Measurements from ENCODE around the gene HLA-DOA. TPM values are rescaled to one million over a fixed set of nuclear protein-coding genes. Genes with fewer than 3 reads are reported as not detected.
A peak's percentile ranks its signal among the peaks of the same experiment; 100 is the strongest.

The HLA-DOA gene
- total RNA-seq, 1 donor from 2014 or later = 0.69 TPM

DNA sequence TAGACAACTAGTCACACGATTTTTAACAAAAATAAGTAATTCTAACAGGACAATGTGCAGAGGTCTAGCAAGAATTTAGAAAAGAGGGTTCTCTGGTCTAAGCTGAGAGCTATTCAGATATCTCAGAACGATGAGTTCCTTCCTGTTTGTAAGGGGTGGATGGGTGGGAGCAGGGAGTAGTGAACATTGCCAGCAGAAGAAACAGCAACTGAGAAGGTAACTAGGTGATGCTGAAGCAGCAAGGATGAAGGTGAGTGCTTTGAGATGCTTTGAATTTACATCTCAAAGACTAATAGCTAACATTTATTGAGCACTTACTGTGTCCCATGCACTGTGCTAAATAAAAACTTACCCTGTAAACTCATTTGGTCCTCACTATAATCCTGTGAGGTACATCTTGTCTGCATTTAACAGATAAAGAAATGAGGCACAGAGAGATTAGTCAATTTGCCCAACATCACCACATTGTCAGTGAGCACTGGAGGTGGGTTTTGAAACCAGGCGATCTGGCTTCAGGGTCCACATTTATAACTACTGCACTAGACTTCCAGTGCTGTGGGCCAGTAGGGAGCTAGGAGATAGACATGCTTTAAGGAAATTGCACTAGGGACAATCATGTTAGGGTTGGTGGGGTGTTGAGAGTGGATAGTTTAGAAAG lies 25.3 kb downstream of the HLA-DOA start:
- Mint-ChIP-seq H3K36me3 (ENCODE audit: unreplicated experiment) (peaks cover 3% of the 10 kb centered on the region), H3K4me3 (ENCODE audit: unreplicated experiment) (no peak overlapping the region), H3K27me3 (ENCODE audit: unreplicated experiment) (peaks cover 5% of the 10 kb centered on the region), H3K4me1 (ENCODE audit: low read depth, unreplicated experiment) (peaks cover 1% of the 10 kb centered on the region), H3K9me3 (ENCODE audit: unreplicated experiment) (peaks cover 9% of the 10 kb centered on the region), H3K27ac (ENCODE audit: unreplicated experiment) (peak overlapping the region; percentile 2)
- no peak for TF ChIP-seq CTCF (IDR thresholded peaks at IDR 0.05; ENCODE audit: partially characterized antibody, unreplicated experiment)
- no peak for DNase-seq

DNA sequence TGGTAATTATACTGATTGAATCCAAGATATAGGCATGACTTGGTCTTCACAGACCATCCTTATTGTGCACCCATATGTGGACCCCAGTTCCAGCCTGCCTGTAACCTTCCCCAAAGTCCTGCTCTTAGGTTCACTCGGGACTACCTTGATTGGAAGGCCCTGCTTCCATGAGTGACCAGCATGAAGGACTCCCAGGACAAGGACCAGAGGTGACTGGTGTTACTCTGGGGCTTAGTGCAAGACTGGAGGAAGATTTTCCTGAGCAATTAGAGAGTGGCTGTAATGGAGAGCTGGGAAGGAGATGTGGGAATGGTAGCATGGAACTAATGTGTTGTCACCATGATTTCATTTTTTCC lies 25.9 kb downstream of the HLA-DOA start:
- no peak overlapping the region for H3K27ac Mint-ChIP-seq (ENCODE audit: unreplicated experiment)
- peaks cover 1% of the 10 kb centered on the region for H3K4me1 Mint-ChIP-seq (ENCODE audit: low read depth, unreplicated experiment)
- H3K36me3 Mint-ChIP-seq (ENCODE audit: unreplicated experiment) = peaks cover 3% of the 10 kb centered on the region
- H3K4me3 Mint-ChIP-seq (ENCODE audit: unreplicated experiment) = no peak overlapping the region
- no peak for DNase-seq
- TF ChIP-seq CTCF (IDR thresholded peaks at IDR 0.05; ENCODE audit: partially characterized antibody, unreplicated experiment) = no peak
- H3K27me3 Mint-ChIP-seq (ENCODE audit: unreplicated experiment) = peaks cover 9% of the 10 kb centered on the region
- peaks cover 12% of the 10 kb centered on the region for H3K9me3 Mint-ChIP-seq (ENCODE audit: unreplicated experiment)

- peaks cover 12% of the 10 kb centered on the region for H3K9me3 Mint-ChIP-seq (ENCODE audit: unreplicated experiment)
- no peak overlapping the region for H3K4me3 Mint-ChIP-seq (ENCODE audit: unreplicated experiment)
- H3K4me1 Mint-ChIP-seq (ENCODE audit: low read depth, unreplicated experiment) = peaks cover 1% of the 10 kb centered on the region
- DNase-seq = no peak
- peaks cover 3% of the 10 kb centered on the region for H3K36me3 Mint-ChIP-seq (ENCODE audit: unreplicated experiment)
- H3K27me3 Mint-ChIP-seq (ENCODE audit: unreplicated experiment) = peaks cover 9% of the 10 kb centered on the region
- no peak for TF ChIP-seq CTCF (IDR thresholded peaks at IDR 0.05; ENCODE audit: partially characterized antibody, unreplicated experiment)
- no peak overlapping the region for H3K27ac Mint-ChIP-seq (ENCODE audit: unreplicated experiment)
Measured at GRCh38 chr6:32982702-32983492, 26.5 kb downstream of the HLA-DOA start.

GRCh38 chr6:32982084-32982701 lies 27.2 kb downstream of the HLA-DOA start:
- no peak for DNase-seq
- H3K27ac Mint-ChIP-seq (ENCODE audit: unreplicated experiment) = no peak overlapping the region
- peaks cover 15% of the 10 kb centered on the region for H3K9me3 Mint-ChIP-seq (ENCODE audit: unreplicated experiment)
- H3K36me3 Mint-ChIP-seq (ENCODE audit: unreplicated experiment) = peaks cover 3% of the 10 kb centered on the region
- TF ChIP-seq CTCF (IDR thresholded peaks at IDR 0.05; ENCODE audit: partially characterized antibody, unreplicated experiment) = no peak
- peak overlapping the region; percentile 22 for H3K4me3 Mint-ChIP-seq (ENCODE audit: unreplicated experiment)
- H3K27me3 Mint-ChIP-seq (ENCODE audit: unreplicated experiment) = peaks cover 11% of the 10 kb centered on the region
- H3K4me1 Mint-ChIP-seq (ENCODE audit: low read depth, unreplicated experiment) = peaks cover 1% of the 10 kb centered on the region
